H9 (cell line): ENCODE measurements around the gene ZBTB43. TPM values are rescaled to one million over a fixed set of nuclear protein-coding genes. Genes with fewer than 3 reads are reported as not detected.

Experiments
- DNase-seq: peaks from one replicate; pipeline ENCODE4 v3.0.0-alpha.2; 2017
- H2AFZ ChIP-seq: one replicate; pipeline ENCODE4 v1.6.1; 2013; ENCODE audit warnings: mild to moderate bottlenecking, low read length, control low read depth, moderate library complexity
- H2AK5ac ChIP-seq: 2 replicates; pipeline ENCODE4 v1.6.1; 2013; ENCODE audit warnings: low read length, control low read depth, mixed read lengths; ENCODE audit not compliant: insufficient read length
- H2BK120ac ChIP-seq: one replicate; pipeline ENCODE4 v1.6.1; 2013; ENCODE audit warnings: low read depth, mild to moderate bottlenecking, low read length, control low read depth, inconsistent platforms; ENCODE audit not compliant: poor library complexity, severe bottlenecking
- H2BK12ac ChIP-seq: 2 replicates; pipeline ENCODE4 v1.6.1; 2013; ENCODE audit warnings: low read length, control low read depth, mixed read lengths, low read depth; ENCODE audit not compliant: insufficient read length
- H2BK15ac ChIP-seq: 2 replicates; pipeline ENCODE4 v1.6.1; 2013; ENCODE audit warnings: low read depth, low read length, control low read depth
- H2BK20ac ChIP-seq: one replicate; pipeline ENCODE4 v1.6.1; 2013; ENCODE audit warnings: low read depth, mild to moderate bottlenecking, low read length, control low read depth, inconsistent platforms; ENCODE audit not compliant: poor library complexity, severe bottlenecking
- H2BK5ac ChIP-seq: 2 replicates; pipeline ENCODE4 v1.6.1; 2013; ENCODE audit warnings: low read length, control low read depth, mixed read lengths; ENCODE audit not compliant: insufficient read length
- H3K14ac ChIP-seq: 2 replicates; pipeline ENCODE4 v1.6.1; 2013; ENCODE audit warnings: low read length, control low read depth; ENCODE audit not compliant: insufficient read depth
- H3K18ac ChIP-seq: 2 replicates; pipeline ENCODE4 v1.6.1; 2013; ENCODE audit warnings: low read depth, mild to moderate bottlenecking, mixed read lengths, low read length, control low read depth; ENCODE audit not compliant: insufficient read length
- H3K23ac ChIP-seq: 2 replicates; pipeline ENCODE4 v1.6.1; 2013; ENCODE audit warnings: low read length, control low read depth, mixed read lengths, low read depth; ENCODE audit not compliant: insufficient read length
- H3K23me2 ChIP-seq: 2 replicates; pipeline ENCODE4 v1.6.1; 2013; ENCODE audit warnings: low read depth, mild to moderate bottlenecking, mixed read lengths, low read length, control low read depth; ENCODE audit not compliant: insufficient read length, poor library complexity, severe bottlenecking
- H3K27ac ChIP-seq: 2 replicates; pipeline ENCODE4 v1.5.1; 2013; ENCODE audit warnings: low read length, control low read depth, mixed read lengths, low read depth; ENCODE audit not compliant: insufficient read length
- H3K27me3 ChIP-seq: 2 replicates; pipeline ENCODE4 v1.6.1; 2013; ENCODE audit warnings: low read length, control low read depth, inconsistent platforms; ENCODE audit not compliant: insufficient read depth
- H3K4ac ChIP-seq: 2 replicates; pipeline ENCODE4 v1.6.1; 2013; ENCODE audit warnings: low read depth, mild to moderate bottlenecking, control low read depth, inconsistent platforms, low read length, moderate library complexity
- H3K4me1 ChIP-seq: 2 replicates; pipeline ENCODE4 v1.6.1; 2013; ENCODE audit warnings: low read length, control low read depth, inconsistent platforms; ENCODE audit not compliant: insufficient read depth
- H3K4me2 ChIP-seq: 2 replicates; pipeline ENCODE4 v1.6.1; 2013; ENCODE audit warnings: low read length, control low read depth, mixed read lengths; ENCODE audit not compliant: insufficient read length, insufficient read depth
- H3K56ac ChIP-seq: 2 replicates; pipeline ENCODE4 v1.6.1; 2013; ENCODE audit warnings: low read depth, mild to moderate bottlenecking, mixed read lengths, low read length, control low read depth; ENCODE audit not compliant: insufficient read length
- H3K79me1 ChIP-seq: 2 replicates; pipeline ENCODE4 v1.6.1; 2013; ENCODE audit warnings: low read depth, mild to moderate bottlenecking, moderate library complexity, low read length, control low read depth, inconsistent platforms; ENCODE audit not compliant: insufficient read depth, poor library complexity, severe bottlenecking
- H3K79me2 ChIP-seq: 2 replicates; pipeline ENCODE4 v1.6.1; 2013; ENCODE audit warnings: low read length, control low read depth, inconsistent platforms; ENCODE audit not compliant: insufficient read depth
- H3K9ac ChIP-seq: 2 replicates; pipeline ENCODE4 v1.6.1; 2013; ENCODE audit warnings: low read length, control low read depth, mixed read lengths; ENCODE audit not compliant: insufficient read length; ENCODE audit errors: extremely low read depth
- H3K9me3 ChIP-seq: one replicate; pipeline ENCODE4 v1.6.1; 2013; ENCODE audit warnings: low read depth, low read length, inconsistent platforms; ENCODE audit not compliant: control insufficient read depth
- H3T11ph ChIP-seq: one replicate; pipeline ENCODE4 v1.6.1; 2013; ENCODE audit warnings: mild to moderate bottlenecking, low read length, control low read depth, inconsistent platforms
- H4K20me1 ChIP-seq: one replicate; pipeline ENCODE4 v1.6.1; 2013; ENCODE audit not compliant: control insufficient read depth, insufficient read length, insufficient read depth
- H4K5ac ChIP-seq: 2 replicates; pipeline ENCODE4 v1.6.1; 2013; ENCODE audit warnings: low read depth, mild to moderate bottlenecking, mixed read lengths, low read length, control low read depth; ENCODE audit not compliant: insufficient read length
- H4K8ac ChIP-seq: replicated peaks from 2 replicates; pipeline ENCODE4 v1.6.1; 2013; ENCODE audit warnings: low read length, control low read depth, mixed read lengths, low read depth; ENCODE audit not compliant: insufficient read length
- H4K91ac ChIP-seq: 2 replicates; pipeline ENCODE4 v1.6.1; 2013; ENCODE audit warnings: low read depth, mild to moderate bottlenecking, moderate library complexity, mixed read lengths, low read length, control low read depth; ENCODE audit not compliant: insufficient read length
- H3K27ac Mint-ChIP-seq, 3 experiments: 2 replicates in 2 of 3; 3 replicates in 1 of 3; pipeline ENCODE4 v1.8.0; 2020 to 2021; ENCODE audit warnings: mixed read lengths in 3 of 3, mild to moderate bottlenecking in 1 of 3, moderate library complexity in 1 of 3
- H3K27me3 Mint-ChIP-seq: 2 replicates; pipeline ENCODE4 v1.8.0; 2021; ENCODE audit warnings: low read depth, mild to moderate bottlenecking, moderate library complexity, mixed read lengths
- H3K36me3 Mint-ChIP-seq, 3 experiments: 2 replicates in 2 of 3; 3 replicates in 1 of 3; pipeline ENCODE4 v1.8.0; 2020 to 2021; ENCODE audit warnings: low read depth in 3 of 3, mixed read lengths in 3 of 3; ENCODE audit not compliant: insufficient read depth in 1 of 3
- H3K4me1 Mint-ChIP-seq, 2 experiments: 2 replicates each; pipeline ENCODE4 v1.8.0; 2020; ENCODE audit warnings: mixed read lengths in 2 of 2
- H3K4me3 Mint-ChIP-seq, 2 experiments: 2 replicates in 1 of 2; 3 replicates in 1 of 2; pipeline ENCODE4 v1.8.0; 2020 to 2021; ENCODE audit warnings: mild to moderate bottlenecking in 2 of 2, mixed read lengths in 2 of 2, moderate library complexity in 1 of 2
- H3K9me3 Mint-ChIP-seq, 2 experiments: 2 replicates in 1 of 2; 3 replicates in 1 of 2; pipeline ENCODE4 v1.8.0; 2020; ENCODE audit warnings: mild to moderate bottlenecking in 2 of 2, mixed read lengths in 2 of 2, moderate library complexity in 1 of 2
- WGBS: extraction: QIAGEN DNeasy Blood & Tissue Kit; methylation state at CpG from one replicate; pipeline ENCODE4 v1.1.7; 2013; ENCODE audit warnings: missing lambda C conversion rate, low lambda C conversion rate, mixed read lengths; ENCODE audit not compliant: insufficient read length; ENCODE audit errors: extremely low coverage; 5-methylcytosine and 5-hydroxymethylcytosine counted together
- total RNA-seq: library from RNA; stranded (reverse); gene quantifications from 2 replicates; pipeline ENCODE4 v1.2.1, GENCODE V29; 2021
- TF ChIP-seq, protein P1 (sequence below): fragments of 200-600 bp; sonication (generic); conservative IDR thresholded peaks from 3 replicates; pipeline ENCODE4 v1.8.0; 2021; ENCODE audit warnings: antibody characterized with exemption, mild to moderate bottlenecking

The ZBTB43 gene
- total RNA-seq, 1 experiment from 2014 or later, result 15.7 TPM

GRCh38 chr9:126861707-126862103 lies 56.9 kb downstream of the ZBTB43 start:
- peaks cover 5% of the 10 kb centered on the region; the same call in 1 of the 2 replicates for H3K79me2 ChIP-seq
- TF ChIP-seq, protein P1, sequence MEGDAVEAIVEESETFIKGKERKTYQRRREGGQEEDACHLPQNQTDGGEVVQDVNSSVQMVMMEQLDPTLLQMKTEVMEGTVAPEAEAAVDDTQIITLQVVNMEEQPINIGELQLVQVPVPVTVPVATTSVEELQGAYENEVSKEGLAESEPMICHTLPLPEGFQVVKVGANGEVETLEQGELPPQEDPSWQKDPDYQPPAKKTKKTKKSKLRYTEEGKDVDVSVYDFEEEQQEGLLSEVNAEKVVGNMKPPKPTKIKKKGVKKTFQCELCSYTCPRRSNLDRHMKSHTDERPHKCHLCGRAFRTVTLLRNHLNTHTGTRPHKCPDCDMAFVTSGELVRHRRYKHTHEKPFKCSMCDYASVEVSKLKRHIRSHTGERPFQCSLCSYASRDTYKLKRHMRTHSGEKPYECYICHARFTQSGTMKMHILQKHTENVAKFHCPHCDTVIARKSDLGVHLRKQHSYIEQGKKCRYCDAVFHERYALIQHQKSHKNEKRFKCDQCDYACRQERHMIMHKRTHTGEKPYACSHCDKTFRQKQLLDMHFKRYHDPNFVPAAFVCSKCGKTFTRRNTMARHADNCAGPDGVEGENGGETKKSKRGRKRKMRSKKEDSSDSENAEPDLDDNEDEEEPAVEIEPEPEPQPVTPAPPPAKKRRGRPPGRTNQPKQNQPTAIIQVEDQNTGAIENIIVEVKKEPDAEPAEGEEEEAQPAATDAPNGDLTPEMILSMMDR, result no peak
- H3K23me2 ChIP-seq, result peaks cover 12% of the 10 kb centered on the region

More at GRCh38 chr9:126861707-126862103, 56.9 kb downstream of the ZBTB43 start:
- no peak overlapping the region for H3T11ph ChIP-seq
- no peaks in the 10 kb centered on the region for H3K79me1 ChIP-seq
- H3K9me3 Mint-ChIP-seq, result no peaks in the 10 kb centered on the region
- no peak overlapping the region for H3K14ac ChIP-seq
- H3K18ac ChIP-seq, result no peak overlapping the region
- H3K27me3 ChIP-seq, result no peaks in the 10 kb centered on the region
- H3K4me1 ChIP-seq, result no peaks in the 10 kb centered on the region; the same call in 1 of the 2 replicates
- H4K5ac ChIP-seq, result no peak overlapping the region
- H3K56ac ChIP-seq, result no peak overlapping the region
- H3K27ac Mint-ChIP-seq, result peak overlapping the region in 2 of 3 experiments; percentile 30 to 89; a peak in 5 of 7 replicates
- H4K20me1 ChIP-seq, result no peaks in the 10 kb centered on the region
- H2BK120ac ChIP-seq, result no peak overlapping the region
- peak overlapping the region; percentile 89 for H3K4me2 ChIP-seq
- H3K4me3 Mint-ChIP-seq, result peak overlapping the region; percentile 81 to 87
- no CpG with 5 or more reads among the region's 3 CpGs for WGBS
- H4K91ac ChIP-seq, result no peak overlapping the region
- H2BK15ac ChIP-seq, result no peak overlapping the region
- no peak overlapping the region for H2AK5ac ChIP-seq
- H3K4me1 Mint-ChIP-seq, result peaks cover 21 to 30% of the 10 kb centered on the region in 2 experiments
- no peak overlapping the region for H2BK12ac ChIP-seq
- no peak overlapping the region for H3K4ac ChIP-seq
- peaks cover under 1 to 24% (median 18%) of the 10 kb centered on the region in 3 experiments; a peak in 5 of 7 replicates for H3K36me3 Mint-ChIP-seq
- H2BK20ac ChIP-seq, result no peak overlapping the region
- H3K23ac ChIP-seq, result no peak overlapping the region
- no peak overlapping the region for H2AFZ ChIP-seq
- no peak overlapping the region for H2BK5ac ChIP-seq
- no peak overlapping the region for H3K27ac ChIP-seq
- DNase-seq, result no peak
- no peak overlapping the region for H3K9ac ChIP-seq
- no peak overlapping the region for H4K8ac ChIP-seq
- H3K27me3 Mint-ChIP-seq, result peaks cover 18% of the 10 kb centered on the region
- no peaks in the 10 kb centered on the region for H3K9me3 ChIP-seq
